HG02642 (cell line): ENCODE measurements around the gene HS3ST5.
A peak's percentile ranks its signal among the peaks of the same experiment; 100 is the strongest.
"Not testable (repeated sequence)": the region's sequence is repeated elsewhere in the genome, so short reads cannot be mapped to it uniquely, and the experiment has no call there.

ENCODE experiments used
- ATAC-seq: cut with Tn5 transposase; IDR thresholded peaks from one replicate; pipeline ENCODE4 v1.9.1; 2021; ENCODE audit warnings: mild to moderate bottlenecking; ENCODE audit not compliant: unreplicated experiment, poor library complexity

HS3ST5 gene

GRCh38 chr6:114115652-114116051 lies 227.2 kb downstream of the HS3ST5 start:
- no peak for ATAC-seq

GRCh38 chr6:114108119-114109002 lies 234.5 kb downstream of the HS3ST5 start:
- peak; percentile 62 for ATAC-seq

DNA sequence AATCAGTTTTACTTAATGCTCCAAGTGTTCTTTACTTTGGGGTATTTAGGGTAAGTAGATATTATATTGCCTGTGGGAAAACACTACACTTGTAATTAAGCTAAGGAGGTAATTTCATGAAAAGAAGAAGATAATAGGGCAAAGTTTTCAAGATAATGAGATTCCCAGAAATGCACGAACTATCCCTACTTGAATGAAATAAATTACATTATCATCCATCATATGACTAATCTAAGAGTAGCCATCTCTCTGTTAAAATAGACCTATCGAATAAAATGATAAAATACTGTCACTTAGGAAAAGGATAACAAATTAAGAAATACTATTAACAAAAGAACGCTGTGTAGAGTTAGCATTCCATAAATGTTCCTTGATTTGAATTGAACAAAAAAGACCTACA lies 236.8 kb downstream of the HS3ST5 start:
- no peak for ATAC-seq

- no peak for ATAC-seq
Measured at GRCh38 chr6:114101255-114101654, 241.6 kb downstream of the HS3ST5 start.

DNA sequence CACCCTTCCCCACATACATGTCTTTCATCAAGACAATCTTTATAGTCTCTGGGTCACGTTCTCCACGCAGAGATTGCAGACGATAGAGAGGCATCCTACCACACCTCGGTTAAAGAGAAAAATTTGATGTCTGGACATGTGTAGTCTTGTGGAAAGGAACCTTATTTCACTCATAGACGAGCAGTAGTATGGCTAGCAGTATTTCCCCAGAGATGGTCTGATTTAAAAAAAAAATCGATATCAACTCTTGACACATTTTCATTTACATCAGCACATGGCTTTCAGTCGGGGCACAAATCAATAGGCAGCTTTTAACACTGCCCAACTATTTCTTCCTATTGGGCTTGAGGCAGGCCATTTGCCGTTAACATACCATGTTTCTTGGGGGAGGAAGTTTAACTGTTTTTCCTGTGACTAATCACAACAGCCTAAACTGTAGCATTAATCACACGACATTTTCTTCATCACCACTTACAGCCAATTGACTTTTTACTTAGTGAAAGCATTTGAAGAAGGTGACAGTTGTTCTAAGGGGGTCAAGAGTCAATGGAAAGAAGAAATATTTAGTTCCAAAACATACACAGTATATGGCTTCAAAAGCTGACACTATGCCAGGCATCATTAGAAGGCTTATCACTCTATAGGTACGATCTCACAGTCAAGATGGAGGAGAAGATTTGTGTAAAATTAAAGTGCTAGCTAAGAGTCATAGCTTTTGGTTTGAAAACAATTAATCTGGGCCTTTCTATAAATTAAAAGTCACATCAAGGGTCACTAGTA lies 242.4 kb downstream of the HS3ST5 start:
- ATAC-seq: no peak

- no peak for ATAC-seq
Measured at GRCh38 chr6:114096561-114097172, 246.2 kb downstream of the HS3ST5 start.

DNA sequence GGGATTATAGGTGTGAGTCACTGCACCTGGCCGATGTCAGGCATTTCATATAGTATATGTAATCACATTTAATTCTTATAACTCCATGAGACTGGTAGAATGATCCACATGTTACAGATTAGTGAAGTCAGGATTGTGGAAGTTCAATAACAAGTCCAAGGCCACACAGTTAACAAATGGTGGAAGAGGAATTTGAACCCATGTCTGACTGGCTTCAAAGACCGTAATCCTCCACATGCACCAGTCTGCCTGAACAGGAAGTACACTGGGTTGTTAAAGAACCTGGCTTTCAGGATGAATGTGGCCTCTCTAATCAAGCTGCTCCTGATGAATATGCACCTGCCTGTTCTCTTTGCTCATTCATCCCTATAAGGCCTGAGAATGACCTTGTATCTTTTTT lies 249.9 kb downstream of the HS3ST5 start:
- ATAC-seq: no peak

DNA sequence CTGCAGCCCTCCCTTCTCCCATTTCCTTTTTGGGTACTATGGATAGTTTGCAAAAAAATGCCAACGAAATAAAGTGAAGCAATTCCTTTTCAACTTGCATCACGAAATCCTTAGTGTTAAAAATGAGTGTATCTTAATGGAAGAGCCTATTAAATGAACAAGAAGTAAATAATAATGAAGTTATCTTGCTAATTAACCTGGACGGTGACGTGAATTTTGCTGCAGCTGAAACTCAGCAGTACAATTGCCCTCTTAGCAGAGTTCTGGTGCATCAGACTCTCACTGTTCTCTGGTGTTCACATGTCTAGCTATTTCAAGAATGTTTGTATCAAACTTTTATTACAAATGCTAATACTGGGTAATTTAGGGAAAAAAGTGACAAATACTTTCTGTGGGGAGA lies 252.2 kb downstream of the HS3ST5 start:
- ATAC-seq: no peak

- no peak for ATAC-seq
Measured at GRCh38 chr6:114087496-114087895, 255.3 kb downstream of the HS3ST5 start.

DNA sequence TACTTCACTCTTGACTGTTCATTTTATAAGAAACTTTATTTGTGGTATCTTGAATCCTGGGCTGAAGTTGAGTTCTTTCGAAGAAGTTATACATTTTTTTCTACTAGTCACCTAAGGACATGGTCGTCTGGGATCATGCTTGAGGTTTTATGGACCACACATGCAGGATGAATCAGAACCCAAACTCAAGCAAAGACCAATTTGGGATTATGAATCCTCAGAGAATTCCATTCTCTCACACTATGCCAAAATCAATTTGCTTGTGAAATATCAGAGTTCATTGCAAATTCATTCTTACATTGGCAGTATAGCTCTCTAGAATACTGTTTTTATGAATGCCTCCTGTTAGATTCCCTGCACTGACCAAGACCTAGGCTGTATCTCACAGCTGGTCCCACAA lies 257.6 kb downstream of the HS3ST5 start:
- no peak for ATAC-seq

- no peak for ATAC-seq
Measured at GRCh38 chr6:114084327-114084890, 258.4 kb downstream of the HS3ST5 start.

DNA sequence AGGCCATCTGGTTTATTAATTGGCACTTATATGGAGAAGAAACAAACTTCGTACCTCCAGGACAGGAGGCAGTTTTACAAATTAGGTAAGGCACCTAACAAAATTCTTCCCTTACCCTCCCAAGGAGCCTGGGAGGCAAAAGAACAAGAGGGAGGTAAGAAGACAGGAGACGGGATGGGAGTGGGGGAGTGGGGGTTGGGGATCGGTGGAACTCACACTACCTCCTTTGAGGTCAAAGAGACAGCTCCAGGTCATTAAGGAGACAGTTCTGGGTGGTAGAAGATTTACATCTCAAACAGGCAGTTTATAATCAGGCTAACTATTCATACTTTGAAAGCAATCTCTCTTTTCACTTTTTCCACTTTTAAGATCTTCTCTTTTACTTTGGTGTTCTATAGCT lies 259.6 kb downstream of the HS3ST5 start:
- ATAC-seq: no peak

GRCh38 chr6:114081730-114082129 lies 261.1 kb downstream of the HS3ST5 start:
- ATAC-seq: no peak

GRCh38 chr6:114080891-114081510 lies 261.8 kb downstream of the HS3ST5 start:
- ATAC-seq: no peak

DNA sequence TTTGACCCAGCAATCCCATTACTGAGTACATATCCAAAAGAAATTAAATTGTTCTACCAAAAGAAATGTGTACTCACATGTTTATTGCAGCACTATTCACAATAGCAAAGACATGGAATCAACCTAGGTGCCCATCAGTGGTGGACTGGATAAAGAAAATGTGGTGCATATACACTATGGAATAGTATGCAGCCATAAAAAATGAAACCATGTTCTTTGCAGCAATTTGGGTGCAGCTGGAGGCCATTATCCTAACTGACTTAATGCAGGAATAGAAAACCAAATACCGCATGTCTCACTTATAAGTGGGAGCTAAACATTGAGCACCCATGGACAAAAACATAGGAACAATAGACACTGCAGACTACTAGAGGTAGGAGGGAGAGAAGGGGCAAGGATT lies 262.4 kb downstream of the HS3ST5 start:
- not testable (repeated sequence) for ATAC-seq

DNA sequence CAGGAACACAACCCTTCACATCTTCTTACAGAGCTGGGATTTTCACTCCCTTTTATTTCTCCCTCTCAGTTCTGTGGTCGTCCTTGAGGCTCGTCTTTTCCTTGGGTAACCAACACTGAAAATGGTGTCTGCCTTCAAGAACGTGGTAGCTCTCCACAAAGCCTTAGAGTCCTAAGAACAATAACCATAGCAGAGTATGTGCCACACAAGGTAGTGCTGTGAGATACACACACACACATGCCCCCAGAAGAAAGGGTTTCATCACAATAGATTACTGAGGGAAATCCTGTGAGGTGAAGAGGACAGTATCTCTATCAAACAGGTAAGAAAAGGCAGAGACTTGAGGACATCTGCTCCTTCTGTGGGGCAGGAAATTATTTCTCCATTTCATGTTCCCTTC lies 267.0 kb downstream of the HS3ST5 start:
- no peak for ATAC-seq

DNA sequence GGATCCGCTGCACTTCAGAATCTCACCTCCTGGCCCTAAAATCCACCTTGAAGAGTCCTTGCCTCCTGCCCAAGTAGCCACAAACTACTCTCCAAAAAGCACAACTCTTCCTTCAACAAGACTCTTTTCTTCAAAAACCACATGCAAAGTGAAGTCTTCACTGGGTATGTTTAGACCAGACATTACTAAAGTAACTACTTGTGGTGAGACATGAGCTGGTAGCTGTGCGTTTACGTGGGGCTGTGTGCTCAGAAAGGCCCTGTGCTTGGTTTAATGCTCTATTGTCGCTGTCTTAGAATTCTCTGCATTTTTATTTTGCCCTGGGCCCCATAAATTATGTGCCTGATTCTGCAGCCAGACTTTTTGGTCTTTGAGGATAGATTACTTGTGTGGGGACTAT lies 267.5 kb downstream of the HS3ST5 start:
- ATAC-seq: no peak

DNA sequence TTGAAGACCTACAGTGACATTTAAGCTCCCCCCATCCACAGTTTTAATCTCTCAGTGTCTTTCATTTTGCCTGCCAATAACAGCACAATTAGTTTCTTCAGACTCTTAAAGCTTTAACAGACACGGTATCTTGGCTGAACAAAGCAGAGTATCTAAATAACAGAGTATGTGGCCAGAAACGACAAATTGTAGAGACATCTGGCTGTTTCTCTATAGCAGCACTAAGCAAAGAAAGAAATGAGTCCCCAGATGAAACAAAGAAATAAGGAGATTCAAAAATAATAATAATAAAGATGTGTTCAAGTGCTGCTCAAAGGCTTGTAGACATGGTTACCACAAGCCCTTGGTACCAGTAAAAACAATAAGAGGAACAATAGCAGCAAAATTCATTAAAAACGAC lies 274.1 kb downstream of the HS3ST5 start:
- no peak for ATAC-seq

- no peak for ATAC-seq
Measured at GRCh38 chr6:114068116-114068515, 274.7 kb downstream of the HS3ST5 start.

DNA sequence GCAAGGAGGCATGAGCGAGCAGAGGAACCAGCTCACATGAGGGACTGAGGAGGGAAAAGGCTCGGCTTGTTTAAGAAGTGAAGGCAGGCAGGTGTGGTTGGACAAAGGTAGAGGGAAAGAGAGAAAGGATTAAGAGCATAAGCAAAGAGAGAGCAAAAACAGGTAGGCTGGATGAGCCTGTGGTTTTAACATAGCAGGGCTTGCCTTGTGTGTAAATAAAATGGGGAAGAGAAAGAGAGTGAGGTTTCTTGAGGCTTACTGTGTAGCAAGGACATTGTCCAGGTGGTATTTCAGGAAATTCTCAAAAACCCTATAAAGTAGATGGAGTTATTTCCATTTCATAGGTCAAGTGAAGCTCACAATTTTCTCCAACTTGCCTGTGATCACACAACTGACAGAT lies 278.0 kb downstream of the HS3ST5 start:
- ATAC-seq: no peak
